NOMO-1 treated with DMSO at 0.1 percent for 48 hours (cell line): ENCODE data around the gene ANKIB1.

ENCODE experiments used
- DNase-seq: peaks from one replicate; lab custom pipeline; 2025; ENCODE audit not compliant: unreplicated experiment; lab: John Stamatoyannopoulos, UW

ANKIB1 gene

GRCh38 chr7:92446869-92447344, 201.1 kb downstream of the ANKIB1 start:
- DNase-seq = no peak

- peak; percentile 99 for DNase-seq
Measured at GRCh38 chr7:92447345-92448204, 201.8 kb downstream of the ANKIB1 start, which contains the start of gene GATAD1. Gene GATAD1 (plus strand): TSS chr7:92447482. CDS start chr7:92447730, 248 bp downstream.

GRCh38 chr7:92448205-92448747, 202.5 kb downstream of the ANKIB1 start:
- DNase-seq = peak; percentile 97
